Endothelial cell of umbilical vein (primary cell): ENCODE data around the gene CARD14. TPM values are rescaled to one million over a fixed set of nuclear protein-coding genes. Genes with fewer than 3 reads are reported as not detected.

Experiments
- BruUV-seq: library from RNA; stranded (reverse); fragments of 400-500 nt; replicated peaks from 2 replicates; lab custom pipeline; 2021; lab: Mats Ljungman, UMichigan
- CTCF ChIA-PET: fragments of 300-600, 350-600 bp; sonication (Branson Sonifier 250); formaldehyde crosslinking; loops from one replicate; lab custom pipeline; 2021; ENCODE audit warnings: antibody characterized with exemption, inconsistent platforms; lab: Charles Lee
- POLR2A ChIA-PET: fragments of 300-600, 350-600 bp; sonication (Branson Sonifier 250); formaldehyde crosslinking; loops from one replicate; lab custom pipeline; 2021; ENCODE audit warnings: antibody characterized with exemption, inconsistent platforms; lab: Charles Lee
- DNase-seq: peaks from one replicate; pipeline ENCODE4 v3.0.0-alpha.2; 2011; ENCODE audit warnings: low read depth, low spot score
- FAIRE-seq: peaks from 2 replicates; lab custom pipeline; 2011; peaks lifted over from hg19 to GRCh38; lab: Jason Lieb, UNC
- H2AFZ ChIP-seq: 2 replicates; pipeline ENCODE4 v1.6.0; 2012; ENCODE audit warnings: low read depth, low read length, control low read depth, inconsistent platforms
- H3K27ac ChIP-seq: 2 replicates; pipeline ENCODE4 v1.5.1; 2011; ENCODE audit warnings: low read depth, mild to moderate bottlenecking, control low read depth, low read length, moderate library complexity; ENCODE audit not compliant: insufficient read depth
- H3K27me3 ChIP-seq, 2 experiments: 2 replicates each; pipeline versions ENCODE4 v1.6.0 to v1.6.1; 2011; ENCODE audit warnings: low read length in 2 of 2, mixed read lengths in 1 of 2; ENCODE audit not compliant: control insufficient read depth in 2 of 2, insufficient read depth in 2 of 2
- H3K36me3 ChIP-seq, 2 experiments: 2 replicates in 1 of 2; 3 replicates in 1 of 2; pipeline ENCODE4 v1.5.1; 2011; ENCODE audit warnings: low read length in 2 of 2, mild to moderate bottlenecking in 1 of 2, moderate library complexity in 1 of 2; ENCODE audit not compliant: control insufficient read depth in 2 of 2, insufficient read depth in 2 of 2; ENCODE audit errors: extremely low read depth in 1 of 2
- H3K4me1 ChIP-seq: 3 replicates; pipeline ENCODE4 v1.5.1; 2011; ENCODE audit warnings: mild to moderate bottlenecking, low read length; ENCODE audit not compliant: control insufficient read depth, insufficient read depth; ENCODE audit errors: extremely low read depth
- H3K4me2 ChIP-seq: 2 replicates; pipeline ENCODE4 v1.6.1; 2011; ENCODE audit warnings: low read length, control low read depth, mixed read lengths; ENCODE audit not compliant: insufficient read depth
- H3K4me3 ChIP-seq, 3 experiments: fragments of 200-600 bp in 1 of 3; sonication (generic), shearing (Covaris generic) in 1 of 3; replicated peaks in 1 of 3; 2 replicates each; pipeline ENCODE4 v1.5.1; 2011 to 2016; ENCODE audit warnings: control low read depth in 3 of 3, low read length in 3 of 3, mild to moderate bottlenecking in 2 of 3, inconsistent platforms in 1 of 3, low read depth in 1 of 3, moderate library complexity in 1 of 3; ENCODE audit not compliant: insufficient read depth in 1 of 3
- H3K79me2 ChIP-seq: 2 replicates; pipeline ENCODE4 v1.6.0; 2012; ENCODE audit warnings: low read length, inconsistent platforms; ENCODE audit not compliant: control insufficient read depth, insufficient read depth
- H3K9ac ChIP-seq: replicated peaks from 2 replicates; pipeline ENCODE3; 2011; ENCODE audit warnings: low read length, control low read depth; ENCODE audit not compliant: insufficient read depth; ENCODE audit errors: extremely low read depth
- H3K9me1 ChIP-seq: replicated peaks from 3 replicates; pipeline ENCODE4 v1.6.0; 2011; ENCODE audit warnings: mild to moderate bottlenecking, low read length; ENCODE audit not compliant: control insufficient read depth, insufficient read depth; ENCODE audit errors: extremely low read depth
- H3K9me3 ChIP-seq: replicated peaks from 2 replicates; pipeline ENCODE4 v1.5.1; 2012; ENCODE audit warnings: low read length, inconsistent platforms; ENCODE audit not compliant: control insufficient read depth, insufficient read depth
- H4K20me1 ChIP-seq: replicated peaks from 2 replicates; pipeline ENCODE3; 2011; ENCODE audit warnings: mild to moderate bottlenecking, low read length; ENCODE audit not compliant: control insufficient read depth, insufficient read depth; ENCODE audit errors: extremely low read depth
- EZH2 ChIP-seq: IDR thresholded peaks from 2 replicates; pipeline ENCODE4 v1.6.1; 2012; ENCODE audit warnings: borderline replicate concordance, low read depth, mild to moderate bottlenecking, moderate library complexity, low read length, inconsistent platforms; ENCODE audit not compliant: severe bottlenecking
- FOS ChIP-seq: IDR thresholded peaks from 2 replicates; pipeline ENCODE4 v1.6.1; 2011; ENCODE audit warnings: mild to moderate bottlenecking, low read length, moderate library complexity, borderline replicate concordance; ENCODE audit not compliant: insufficient read depth
- GATA2 ChIP-seq: IDR thresholded peaks from 2 replicates; pipeline ENCODE4 v1.7.0; 2011; ENCODE audit warnings: low read depth, mild to moderate bottlenecking, moderate library complexity, mixed read lengths, low read length; ENCODE audit not compliant: insufficient read length, insufficient read depth
- JUN ChIP-seq: IDR thresholded peaks from 2 replicates; pipeline ENCODE4 v1.6.1; 2011; ENCODE audit warnings: borderline replicate concordance, low read depth; ENCODE audit not compliant: insufficient read length, insufficient read depth
- POLR2AphosphoS5 ChIP-seq: IDR thresholded peaks from 2 replicates; pipeline ENCODE4 v1.6.1; 2012; ENCODE audit warnings: low read depth, mild to moderate bottlenecking, control low read depth, low read length, moderate library complexity; ENCODE audit not compliant: insufficient read depth
- dilution Hi-C: fragments of 300-500 bp; cut with MboI; formaldehyde crosslinking; loops from one replicate; pipeline ENCODE4 v1.15.0; 2019; ENCODE audit warnings: low sequenced_read_pairs; ENCODE audit not compliant: extremely low pct_ligation_motif_present
- intact Hi-C: fragments of 100-400 bp; cut with micrococcal nuclease; formaldehyde crosslinking; loops from one replicate; pipeline ENCODE4 v1.10.0; 2022
- polyA plus RNA-seq, 4 experiments: library from polyadenylated mRNA; depleted of rRNA in 3 of 4; stranded (reverse) in 3 of 4; unstranded in 1 of 4; fragments of >200 nt; gene quantifications; 2 replicates each; pipeline versions ENCODE4 v1.2.1 to v1.2.3, GENCODE V29; 2011 to 2012; ENCODE audit warnings: missing spikeins in 1 of 4
- total RNA-seq: library from RNA; stranded (reverse); gene quantifications from 2 replicates; pipeline ENCODE4 v1.2.3, GENCODE V29; 2021
- TF ChIP-seq, protein P1 (sequence below): IDR thresholded peaks from 2 replicates; pipeline ENCODE4 v1.6.1; 2011; ENCODE audit not compliant: insufficient read depth, insufficient read length

The CARD14 gene
- total and polyA plus RNA-seq, 2 donors (not counting 3 experiments of a cell fraction or from before 2014, with no cell fraction given) = not detected

DNA sequence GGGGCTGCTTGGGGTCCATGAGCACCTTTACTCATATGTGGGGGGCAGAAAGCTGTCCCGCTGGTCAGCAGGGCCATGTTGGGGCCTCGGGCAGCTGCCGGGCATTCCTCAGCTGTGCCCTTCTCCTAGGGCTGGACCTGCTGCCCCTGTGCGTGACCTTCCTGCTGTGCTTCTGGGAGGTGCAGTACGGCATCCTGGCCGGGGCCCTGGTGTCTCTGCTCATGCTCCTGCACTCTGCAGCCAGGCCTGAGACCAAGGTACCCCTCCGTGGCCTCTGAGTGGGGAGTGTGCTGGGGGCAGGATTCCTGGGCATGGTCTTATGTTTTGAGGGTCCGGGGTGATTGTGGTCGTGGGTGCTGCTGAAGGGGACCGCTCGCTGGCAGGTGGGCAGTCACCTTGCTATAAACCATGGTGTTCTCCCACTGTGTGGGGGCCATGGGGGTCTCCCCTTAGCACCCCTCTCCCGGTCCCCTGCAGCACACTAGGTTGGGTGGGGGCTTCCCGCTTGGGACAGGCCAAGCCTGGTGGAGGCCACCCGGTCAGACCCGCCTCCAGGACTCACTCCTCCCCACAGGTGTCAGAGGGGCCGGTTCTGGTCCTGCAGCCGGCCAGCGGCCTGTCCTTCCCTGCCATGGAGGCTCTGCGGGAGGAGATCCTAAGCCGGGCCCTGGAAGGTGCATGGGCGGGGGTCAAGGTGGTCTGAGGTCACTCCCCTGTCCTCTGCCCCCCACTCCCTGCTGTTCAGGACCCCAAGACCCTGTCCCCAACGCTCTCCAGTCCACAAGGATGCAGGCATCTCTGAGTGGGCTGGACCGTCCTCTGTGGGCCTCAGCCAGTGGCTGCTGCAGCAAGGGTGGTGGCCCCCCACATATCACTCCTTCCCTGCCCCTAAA is 78.4 kb downstream of the CARD14 start:
- no TSS peak for BruUV-seq
- Histone ChIP-seq H4K20me1 (no peaks in the 10 kb centered on the region), H2AFZ (no peak overlapping the region), H3K36me3 (peaks cover 0 to 20% of the 10 kb centered on the region in 2 experiments), H3K27me3 (no peaks in the 10 kb centered on the region), H3K9me3 (no peaks in the 10 kb centered on the region), H3K27ac (no peak overlapping the region), H3K9me1 (no peaks in the 10 kb centered on the region), H3K79me2 (no peaks in the 10 kb centered on the region), H3K4me2 (no peak overlapping the region), H3K4me3 (no peak overlapping the region), H3K4me1 (no peaks in the 10 kb centered on the region), H3K9ac (no peak overlapping the region)
- POLR2A ChIA-PET = interaction anchor here (0.6 kb wide), 1 partner anchor 163 kb away, joined by 7 read pairs; no protein-coding TSS in a partner anchor
- dilution Hi-C loops (no loop called here), intact Hi-C loops (no loop called here)
- TF ChIP-seq JUN = no peak
- TF ChIP-seq GATA2 = no peak
- TF ChIP-seq, protein P1, sequence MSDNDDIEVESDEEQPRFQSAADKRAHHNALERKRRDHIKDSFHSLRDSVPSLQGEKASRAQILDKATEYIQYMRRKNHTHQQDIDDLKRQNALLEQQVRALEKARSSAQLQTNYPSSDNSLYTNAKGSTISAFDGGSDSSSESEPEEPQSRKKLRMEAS = no peak
- TF ChIP-seq EZH2 = no peak
- no peak for TF ChIP-seq FOS
- TF ChIP-seq POLR2AphosphoS5 = no peak
- CTCF ChIA-PET = no interaction called here
- DNase-seq = no peak
- no peak for FAIRE-seq
